IPS-15b (cell line): ENCODE data around the gene LRRC36.
"Not testable (repeated sequence)": the region's sequence is repeated elsewhere in the genome, so short reads cannot be mapped to it uniquely, and the experiment has no call there.

Source experiments
- H3K27me3 ChIP-seq: one replicate; pipeline ENCODE4 v1.6.1; 2013; ENCODE audit warnings: low read length; ENCODE audit not compliant: control insufficient read depth, insufficient read depth
- H3K36me3 ChIP-seq: one replicate; pipeline ENCODE4 v1.6.1; 2013; ENCODE audit warnings: low read length; ENCODE audit not compliant: control insufficient read depth, insufficient read depth
- H3K4me1 ChIP-seq: one replicate; pipeline ENCODE4 v1.6.1; 2013; ENCODE audit warnings: mild to moderate bottlenecking, low read length; ENCODE audit not compliant: control insufficient read depth, insufficient read depth
- H3K4me3 ChIP-seq: one replicate; pipeline ENCODE4 v1.5.1; 2013; ENCODE audit warnings: low read depth, low read length
- H3K9ac ChIP-seq: one replicate; pipeline ENCODE4 v1.6.1; 2013; ENCODE audit warnings: low read depth, mild to moderate bottlenecking, low read length
- H3K9me3 ChIP-seq: one replicate; pipeline ENCODE4 v1.6.1; 2013; ENCODE audit warnings: mild to moderate bottlenecking, low read length; ENCODE audit not compliant: control insufficient read depth, insufficient read depth

Gene LRRC36

GRCh38 chr16:67359540-67360269 is 33.1 kb downstream of the LRRC36 start:
- not testable (repeated sequence) for H3K27me3 ChIP-seq, H3K9ac ChIP-seq, H3K4me3 ChIP-seq, H3K4me1 ChIP-seq, H3K9me3 ChIP-seq, H3K36me3 ChIP-seq

- Histone ChIP-seq H3K4me1 (no peaks in the 10 kb centered on the region), H3K9ac (no peak overlapping the region), H3K4me3 (no peak overlapping the region), H3K36me3 (no peaks in the 10 kb centered on the region), H3K9me3 (no peaks in the 10 kb centered on the region), H3K27me3 (peaks cover 5% of the 10 kb centered on the region)
These were observed 34.4 kb downstream of the LRRC36 start for GRCh38 chr16:67361038-67361437.

GRCh38 chr16:67364600-67365235 is 38.1 kb downstream of the LRRC36 start:
- Histone ChIP-seq H3K9me3 (no peaks in the 10 kb centered on the region), H3K4me3 (no peak overlapping the region), H3K4me1 (no peaks in the 10 kb centered on the region), H3K36me3 (no peaks in the 10 kb centered on the region), H3K27me3 (peaks cover 11% of the 10 kb centered on the region), H3K9ac (no peak overlapping the region)

GRCh38 chr16:67370661-67371060 is 44.0 kb downstream of the LRRC36 start:
- Histone ChIP-seq H3K9me3 (no peaks in the 10 kb centered on the region), H3K36me3 (no peaks in the 10 kb centered on the region), H3K9ac (no peak overlapping the region), H3K27me3 (peaks cover 10% of the 10 kb centered on the region), H3K4me1 (no peaks in the 10 kb centered on the region), H3K4me3 (no peak overlapping the region)

GRCh38 chr16:67372664-67373063 is 46.0 kb downstream of the LRRC36 start:
- no peak overlapping the region for H3K4me3 ChIP-seq
- no peaks in the 10 kb centered on the region for H3K36me3 ChIP-seq
- no peaks in the 10 kb centered on the region for H3K9me3 ChIP-seq
- H3K9ac ChIP-seq: no peak overlapping the region
- H3K4me1 ChIP-seq: no peaks in the 10 kb centered on the region
- peaks cover 10% of the 10 kb centered on the region for H3K27me3 ChIP-seq

- H3K27me3 ChIP-seq, H3K9me3 ChIP-seq, H3K4me1 ChIP-seq, H3K9ac ChIP-seq, H3K4me3 ChIP-seq, H3K36me3 ChIP-seq: not testable (repeated sequence)
These were observed 49.4 kb downstream of the LRRC36 start for GRCh38 chr16:67376012-67376411.

GRCh38 chr16:67378642-67379041 is 52.0 kb downstream of the LRRC36 start:
- no peaks in the 10 kb centered on the region for H3K27me3 ChIP-seq
- H3K36me3 ChIP-seq: no peaks in the 10 kb centered on the region
- no peaks in the 10 kb centered on the region for H3K4me1 ChIP-seq
- no peak overlapping the region for H3K4me3 ChIP-seq
- H3K9me3 ChIP-seq: no peaks in the 10 kb centered on the region
- H3K9ac ChIP-seq: no peak overlapping the region

- Histone ChIP-seq H3K27me3 (no peaks in the 10 kb centered on the region), H3K4me1 (peaks cover 6% of the 10 kb centered on the region), H3K9ac (no peak overlapping the region), H3K4me3 (no peak overlapping the region), H3K36me3 (no peaks in the 10 kb centered on the region), H3K9me3 (no peaks in the 10 kb centered on the region)
These were observed 56.7 kb downstream of the LRRC36 start for GRCh38 chr16:67383284-67383683.

GRCh38 chr16:67384778-67385510 is 58.3 kb downstream of the LRRC36 start:
- Histone ChIP-seq H3K4me1 (peaks cover 6% of the 10 kb centered on the region), H3K9me3 (no peaks in the 10 kb centered on the region), H3K27me3 (no peaks in the 10 kb centered on the region), H3K4me3 (no peak overlapping the region), H3K36me3 (no peaks in the 10 kb centered on the region), H3K9ac (no peak overlapping the region)

- Histone ChIP-seq H3K9ac (no peak overlapping the region), H3K9me3 (no peaks in the 10 kb centered on the region), H3K4me1 (peaks cover 6% of the 10 kb centered on the region), H3K4me3 (no peak overlapping the region), H3K27me3 (no peaks in the 10 kb centered on the region), H3K36me3 (no peaks in the 10 kb centered on the region)
These were observed 60.3 kb downstream of the LRRC36 start for GRCh38 chr16:67386861-67387455.

- peaks cover 6% of the 10 kb centered on the region for H3K4me1 ChIP-seq
- no peaks in the 10 kb centered on the region for H3K36me3 ChIP-seq
- H3K9me3 ChIP-seq: no peaks in the 10 kb centered on the region
- H3K4me3 ChIP-seq: no peak overlapping the region
- H3K9ac ChIP-seq: no peak overlapping the region
- H3K27me3 ChIP-seq: peaks cover 4% of the 10 kb centered on the region
These were observed 61.0 kb downstream of the LRRC36 start for GRCh38 chr16:67387479-67388079.
